GM12878 (cell line): Measurements from ENCODE around the gene CYP46A1. TPM values are rescaled to one million over a fixed set of nuclear protein-coding genes. Genes with fewer than 3 reads are reported as not detected.

Source experiments
- ATAC-seq: fragments of 200-7000 bp; cut with Tn5 transposase; 3 replicates; pipeline ENCODE4 v1.9.1; 2020; ENCODE audit warnings: mild to moderate bottlenecking, moderate library complexity
- BruUV-seq: library from RNA; stranded (reverse); fragments of 400-500 nt; replicated peaks from 2 replicates; lab custom pipeline; 2021; lab: Mats Ljungman, UMichigan
- CTCF ChIA-PET: fragments of 300-600 bp; sonication (Branson Sonifier 250); formaldehyde crosslinking; extraction: SDS; loops from one replicate; lab custom pipeline; 2021; ENCODE audit warnings: inconsistent platforms; lab: Yijun Ruan, JAX
- POLR2A ChIA-PET: fragments of 350-600 bp; formaldehyde crosslinking; extraction: SDS; loops from one replicate; lab custom pipeline; 2021; ENCODE audit warnings: inconsistent platforms; lab: Charles Lee
- RAD21 ChIA-PET: fragments of 300-600 bp; sonication (Branson Sonifier 250); formaldehyde crosslinking; loops from one replicate; lab custom pipeline; 2023; ENCODE audit warnings: antibody characterized with exemption; ENCODE audit not compliant: unreplicated experiment; lab: Charles Lee
- SMC1A ChIA-PET: fragments of 300-600 bp; sonication (Branson Sonifier 250); formaldehyde crosslinking; loops from one replicate; lab custom pipeline; 2023; ENCODE audit not compliant: unreplicated experiment, uncharacterized antibody; lab: Charles Lee
- DNase-seq: peaks from one replicate; pipeline ENCODE4 v3.0.0-alpha.2; 2011; ENCODE audit warnings: low read depth, low spot score
- FAIRE-seq: peaks from 3 replicates; lab custom pipeline; 2011; peaks lifted over from hg19 to GRCh38; lab: Jason Lieb, UNC
- H2AFZ ChIP-seq: 2 replicates; pipeline ENCODE4 v1.6.0; 2011; ENCODE audit warnings: low read depth, low read length, control low read depth; ENCODE audit not compliant: control insufficient read depth
- H3K27ac ChIP-seq: 2 replicates; pipeline ENCODE4 v1.5.1; 2011; ENCODE audit warnings: control low read depth; ENCODE audit not compliant: control insufficient read depth, insufficient read depth
- H3K27me3 ChIP-seq, 2 experiments: replicated peaks in 1 of 2; 2 replicates each; pipeline versions ENCODE4 v1.6.0 to v1.6.1; 2011; ENCODE audit warnings: low read length in 1 of 2; ENCODE audit not compliant: control insufficient read depth in 2 of 2, insufficient read depth in 2 of 2
- H3K36me3 ChIP-seq, 2 experiments: 2 replicates each; pipeline ENCODE4 v1.5.1; 2011; ENCODE audit warnings: low read length in 1 of 2; ENCODE audit not compliant: control insufficient read depth in 2 of 2, insufficient read depth in 2 of 2
- H3K4me1 ChIP-seq: 2 replicates; pipeline ENCODE4 v1.6.1; 2011; ENCODE audit warnings: mild to moderate bottlenecking, low read length, moderate library complexity, mixed read lengths; ENCODE audit not compliant: control insufficient read depth, insufficient read depth
- H3K4me2 ChIP-seq: 2 replicates; pipeline ENCODE4 v1.6.0; 2011; ENCODE audit warnings: control low read depth; ENCODE audit not compliant: control insufficient read depth, insufficient read depth
- H3K4me3 ChIP-seq: fragments of 200-600 bp; sonication (generic); 2 replicates; pipeline ENCODE4 v1.5.1; 2016
- H3K79me2 ChIP-seq: 2 replicates; pipeline ENCODE4 v1.6.0; 2011; ENCODE audit warnings: low read length; ENCODE audit not compliant: control insufficient read depth, insufficient read depth
- H3K9ac ChIP-seq: 2 replicates; pipeline ENCODE4 v1.8.0; 2011; ENCODE audit warnings: low read length, control low read depth, mixed read lengths; ENCODE audit not compliant: control insufficient read depth, insufficient read depth
- H3K9me3 ChIP-seq: replicated peaks from 3 replicates; pipeline ENCODE4 v1.5.1; 2011; ENCODE audit warnings: mild to moderate bottlenecking, low read length; ENCODE audit not compliant: control insufficient read depth, insufficient read depth
- H4K20me1 ChIP-seq: 2 replicates; pipeline ENCODE4 v1.6.0; 2011; ENCODE audit not compliant: control insufficient read depth, insufficient read depth
- BCL3 ChIP-seq: IDR thresholded peaks from 2 replicates; pipeline ENCODE4 v1.6.1; 2011; ENCODE audit warnings: borderline replicate concordance, low read depth, mild to moderate bottlenecking, moderate library complexity, low read length; ENCODE audit not compliant: insufficient read depth, poor library complexity, severe bottlenecking
- DPF2 ChIP-seq: fragments of 450-650 bp; IDR thresholded peaks from 2 replicates; pipeline ENCODE4 v1.6.1; 2017; ENCODE audit warnings: mild to moderate bottlenecking
- NR2F1 ChIP-seq: fragments of 450-650 bp; conservative IDR thresholded peaks from 2 replicates; pipeline ENCODE4 v1.6.1; 2017; ENCODE audit warnings: mild to moderate bottlenecking
- PAX5 ChIP-seq: IDR thresholded peaks from 2 replicates; pipeline ENCODE4 v1.6.1; 2011; ENCODE audit warnings: low read depth, low read length, borderline replicate concordance
- RUNX3 ChIP-seq: IDR thresholded peaks from 2 replicates; pipeline ENCODE4 v1.6.1; 2012; ENCODE audit warnings: low read length, inconsistent platforms
- TCF12 ChIP-seq: IDR thresholded peaks from 2 replicates; pipeline ENCODE4 v1.6.1; 2011; ENCODE audit warnings: low read depth, mild to moderate bottlenecking, low read length
- TCF3 ChIP-seq: IDR thresholded peaks from 2 replicates; pipeline ENCODE4 v1.6.1; 2012; ENCODE audit warnings: low read depth, mild to moderate bottlenecking, low read length, borderline replicate concordance; ENCODE audit not compliant: insufficient read depth
- TCF7 ChIP-seq: IDR thresholded peaks from 2 replicates; pipeline ENCODE4 v1.6.1; 2014; ENCODE audit warnings: antibody characterized with exemption, borderline replicate concordance
- ZNF207 ChIP-seq: fragments of 450-650 bp; IDR thresholded peaks from 2 replicates; pipeline ENCODE4 v1.6.1; 2014; ENCODE audit warnings: antibody characterized with exemption, mild to moderate bottlenecking, borderline replicate concordance
- WGBS: methylation state at CpG from one replicate; pipeline ENCODE4 v1.1.6; 2016; ENCODE audit warnings: low lambda C conversion rate; ENCODE audit not compliant: insufficient replicate concordance, insufficient coverage; ENCODE audit errors: missing lambda C conversion rate; 5-methylcytosine and 5-hydroxymethylcytosine counted together
- in situ Hi-C: fragments of 300-500 bp; cut with MboI; formaldehyde crosslinking; loops from 9 replicates; pipeline ENCODE4 v1.14.3; 2018; ENCODE audit warnings: mixed read lengths
- intact Hi-C: fragments of 100-400 bp; cut with micrococcal nuclease; formaldehyde crosslinking; loops from one replicate; pipeline ENCODE4 v1.14.2; 2022; ENCODE audit not compliant: unreplicated experiment
- polyA plus RNA-seq, 11 experiments: library from polyadenylated mRNA; depleted of rRNA in 4 of 11; unstranded in 6 of 11; stranded (reverse) in 5 of 11; fragments of >200 nt; fragmentation: Nextera tagmentation in 4 of 11; fragmentation: Illumina TruSeq in 1 of 11; extraction: Ambion mirVana in 4 of 11; extraction: Trizol in 1 of 11; gene quantifications; 1 replicate in 1 of 11; 2 replicates in 10 of 11; pipeline versions ENCODE4 v1.2.1 to v1.2.3, GENCODE V29; 2011 to 2016; ENCODE audit warnings: inconsistent platforms in 2 of 11, missing spikeins in 2 of 11, low read depth in 1 of 11
- total RNA-seq, 4 experiments: library from RNA; depleted of rRNA in 3 of 4; stranded (reverse); fragments of >200 nt in 3 of 4; fragmentation: Illumina TruSeq in 1 of 4; extraction: Trizol in 1 of 4; gene quantifications; 2 replicates each; pipeline versions ENCODE4 v1.2.1 to v1.2.3, GENCODE V29; 2013 to 2021
- TF ChIP-seq, protein P1 (sequence below): fragments of 450-650 bp; IDR thresholded peaks from 2 replicates; pipeline ENCODE4 v1.6.1; 2017; ENCODE audit warnings: low read depth, mild to moderate bottlenecking, moderate library complexity

The CYP46A1 gene
- total and polyA plus RNA-seq, 10 of the 15 experiments (the other 5 are each of a cell fraction or from before 2014, with no cell fraction given) = 0.04 to 0.11 TPM; not detected in 8

- Histone ChIP-seq H3K79me2 (no peaks in the 10 kb centered on the region), H3K36me3 (no peaks in the 10 kb centered on the region), H2AFZ (no peak overlapping the region), H4K20me1 (no peaks in the 10 kb centered on the region), H3K4me2 (peak overlapping the region; percentile 64; the same call in 1 of the 2 replicates), H3K27me3 (peaks cover 1 to 3% of the 10 kb centered on the region in 2 experiments; a peak in 2 of 4 replicates), H3K9me3 (no peaks in the 10 kb centered on the region), H3K27ac (no peak overlapping the region), H3K9ac (no peak overlapping the region), H3K4me3 (no peak overlapping the region), H3K4me1 (peaks cover 14% of the 10 kb centered on the region)
- ChIA-PET POLR2A (interaction anchor here (0.6 kb wide), 2 partner anchors 341 to 1008 kb away, joined by 3 to 7 read pairs; no protein-coding TSS in a partner anchor), SMC1A (interaction anchor here (1.0 kb wide), 1 partner anchor 10 kb away, joined by 3 read pairs; no protein-coding TSS in a partner anchor), RAD21 (no interaction called here), CTCF (no interaction called here)
- FAIRE-seq (peak; percentile 62), ATAC-seq (peak; percentile 68), DNase-seq (no peak)
- no TSS peak for BruUV-seq
- TF ChIP-seq TCF12 = peak; percentile 81; the same call in 1 of the 2 replicates
- TF ChIP-seq, protein P1, sequence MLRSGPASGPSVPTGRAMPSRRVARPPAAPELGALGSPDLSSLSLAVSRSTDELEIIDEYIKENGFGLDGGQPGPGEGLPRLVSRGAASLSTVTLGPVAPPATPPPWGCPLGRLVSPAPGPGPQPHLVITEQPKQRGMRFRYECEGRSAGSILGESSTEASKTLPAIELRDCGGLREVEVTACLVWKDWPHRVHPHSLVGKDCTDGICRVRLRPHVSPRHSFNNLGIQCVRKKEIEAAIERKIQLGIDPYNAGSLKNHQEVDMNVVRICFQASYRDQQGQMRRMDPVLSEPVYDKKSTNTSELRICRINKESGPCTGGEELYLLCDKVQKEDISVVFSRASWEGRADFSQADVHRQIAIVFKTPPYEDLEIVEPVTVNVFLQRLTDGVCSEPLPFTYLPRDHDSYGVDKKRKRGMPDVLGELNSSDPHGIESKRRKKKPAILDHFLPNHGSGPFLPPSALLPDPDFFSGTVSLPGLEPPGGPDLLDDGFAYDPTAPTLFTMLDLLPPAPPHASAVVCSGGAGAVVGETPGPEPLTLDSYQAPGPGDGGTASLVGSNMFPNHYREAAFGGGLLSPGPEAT = no peak
- TF ChIP-seq ZNF207 = no peak
- TF ChIP-seq PAX5 = peak; percentile 69; the same call in 1 of the 2 replicates
- no peak for TF ChIP-seq TCF7
- no peak for TF ChIP-seq BCL3
- TF ChIP-seq NR2F1 = peak; percentile 84
- peak; percentile 24; the same call in 1 of the 2 replicates for TF ChIP-seq DPF2
- peak; percentile 33; the same call in 1 of the 2 replicates for TF ChIP-seq RUNX3
- TF ChIP-seq TCF3 = 0 out of 2 replicates have a peak, but pooled peaks have one; percentile 31
- in situ Hi-C loops (no loop called here), intact Hi-C loops (no loop called here)
- 2% methylated on average over 12 of the region's 12 CpGs for WGBS
Measured at GRCh38 chr14:99664937-99665273, 19.2 kb upstream of the CYP46A1 start.
